Activated T-helper 9 cell treated with anti-CD3 and anti-CD28 coated beads, Interleukin-2, amount 50 U/mL, for 16 hours (primary cell): Measurements from ENCODE around the gene CSNK1D.

ENCODE experiments used
- DNase-seq: peaks from one replicate; pipeline ENCODE4 v3.0.0-alpha.2; 2020; ENCODE audit warnings: low read depth

Gene CSNK1D

DNA sequence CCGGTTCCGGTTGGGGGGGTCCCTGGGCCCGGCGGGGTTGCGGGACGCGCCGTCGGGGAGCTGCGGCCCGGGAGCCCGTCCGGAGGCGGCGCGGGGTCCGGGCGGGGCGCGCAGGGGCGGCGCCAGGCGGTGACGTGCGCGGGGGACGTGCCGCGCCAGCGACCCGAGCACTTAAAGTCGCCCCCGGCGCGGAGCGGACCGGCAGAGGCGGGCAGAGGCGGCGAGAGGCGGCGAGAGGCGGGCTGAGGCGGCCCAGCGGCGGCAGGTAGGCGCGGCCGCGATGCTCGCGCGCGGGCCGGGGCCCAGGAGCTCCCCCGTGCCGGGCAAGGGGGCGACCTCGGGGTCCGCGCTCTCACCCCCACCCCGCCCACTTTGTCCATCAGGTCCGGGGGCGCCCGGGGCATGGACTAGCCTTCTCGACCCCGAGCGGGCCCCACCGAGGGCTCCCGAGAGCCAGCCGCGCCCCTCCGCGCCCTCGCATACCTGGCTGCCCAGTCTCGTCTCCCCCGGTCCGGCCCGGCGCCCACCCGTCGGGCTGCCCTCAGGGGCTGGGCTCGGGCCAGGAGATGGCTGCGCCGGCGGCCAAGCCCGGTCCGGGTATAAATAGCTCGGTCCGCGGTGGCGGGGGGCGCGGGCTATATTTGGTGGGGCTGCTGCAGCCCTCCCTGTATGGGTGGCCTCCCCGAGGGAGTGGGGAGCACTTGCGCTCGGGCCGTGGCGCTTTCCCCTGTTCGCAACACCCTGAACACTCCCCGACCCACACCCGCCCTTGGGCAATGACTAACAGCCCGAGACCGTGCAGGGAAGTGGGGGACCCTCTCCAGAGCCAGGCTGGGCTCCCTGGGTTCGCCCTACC, 44.4 kb downstream of the CSNK1D start, which contains the start of gene SLC16A3:
Gene SLC16A3, plus strand, starts transcription at position 201 of the 856 bp plus-strand sequence. CDS start 6,967 bp downstream, outside the sequence.
- peak; percentile 53 for DNase-seq

- DNase-seq: peak; percentile 49
Measured at GRCh38 chr17:82228278-82228841, 45.1 kb downstream of the CSNK1D start.

- no peak for DNase-seq
Measured at GRCh38 chr17:82227629-82228277, 45.7 kb downstream of the CSNK1D start.

- no peak for DNase-seq
Measured at GRCh38 chr17:82226809-82227628, 46.5 kb downstream of the CSNK1D start.

- no peak for DNase-seq
Measured at GRCh38 chr17:82226146-82226808, 47.2 kb downstream of the CSNK1D start.

DNA sequence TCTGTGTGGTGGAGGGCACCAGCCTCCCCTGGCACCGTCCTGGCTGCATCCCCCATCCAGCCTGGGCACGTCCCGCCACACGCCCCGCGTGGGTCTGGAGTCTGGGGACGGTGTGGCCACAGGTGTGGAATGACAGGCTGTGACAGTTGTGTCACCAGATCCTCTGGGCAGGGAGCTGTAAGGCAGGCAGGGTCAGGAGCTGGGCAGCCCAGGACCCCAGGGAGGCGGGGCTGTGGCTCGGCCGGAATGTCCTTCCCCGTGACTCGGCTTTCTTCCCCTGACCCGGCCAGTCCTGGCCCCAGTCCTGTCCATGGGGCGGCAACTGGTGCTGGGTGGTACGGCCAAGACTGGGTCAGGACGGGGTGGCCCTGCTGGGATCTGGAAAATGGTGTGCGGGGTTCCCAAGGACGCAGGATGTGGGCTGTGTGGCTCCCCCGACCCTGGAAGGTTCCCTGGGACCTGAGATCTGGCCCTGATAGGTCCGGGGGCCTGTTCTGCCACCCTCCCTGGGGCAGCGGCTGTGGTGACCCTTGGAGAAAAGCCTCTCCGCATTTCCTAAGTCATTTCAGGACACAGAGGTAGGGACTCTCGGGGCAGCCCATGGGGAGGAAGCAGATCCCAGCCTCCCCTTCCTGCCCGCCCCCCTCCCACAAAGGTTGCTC, 48.0 kb downstream of the CSNK1D start:
- no peak for DNase-seq

DNA sequence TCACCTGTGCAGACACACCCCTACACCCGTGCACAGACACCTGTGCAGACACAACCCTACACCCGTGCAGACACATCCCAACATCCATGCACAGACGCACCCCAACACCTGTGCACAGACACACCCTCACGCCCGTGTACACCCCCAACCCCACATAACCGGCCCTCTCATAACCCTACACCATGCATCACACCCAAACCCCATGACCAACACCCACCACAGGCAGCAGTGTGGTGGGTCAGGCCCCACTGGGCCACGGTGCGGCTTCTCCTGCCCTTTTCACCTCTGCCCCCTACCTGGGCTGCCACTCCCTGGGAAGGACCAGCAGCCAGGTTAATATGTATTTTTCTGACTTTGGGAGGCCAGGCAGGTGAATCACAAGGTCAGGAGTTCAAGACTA, 48.8 kb downstream of the CSNK1D start:
- DNase-seq: no peak

DNA sequence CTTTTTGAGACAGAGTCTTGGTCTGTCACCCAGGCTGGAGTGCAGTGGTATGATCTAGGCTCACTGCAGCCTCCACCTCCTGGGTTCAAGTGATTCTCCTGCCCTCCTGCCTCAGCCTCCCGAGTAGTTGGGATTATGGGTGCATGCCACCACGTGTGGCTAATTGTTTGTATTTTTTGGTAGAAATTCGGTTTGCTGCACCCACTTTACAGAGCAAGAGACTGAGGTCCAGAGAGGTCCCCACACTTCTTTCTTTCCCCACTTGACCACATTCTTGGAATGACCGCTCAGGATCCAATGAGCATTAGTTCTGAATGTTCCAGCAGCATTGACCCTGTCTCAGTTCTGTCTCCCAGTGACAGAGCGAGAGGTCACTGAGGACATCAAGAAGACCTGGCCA, 50.0 kb downstream of the CSNK1D start:
- DNase-seq: no peak

DNA sequence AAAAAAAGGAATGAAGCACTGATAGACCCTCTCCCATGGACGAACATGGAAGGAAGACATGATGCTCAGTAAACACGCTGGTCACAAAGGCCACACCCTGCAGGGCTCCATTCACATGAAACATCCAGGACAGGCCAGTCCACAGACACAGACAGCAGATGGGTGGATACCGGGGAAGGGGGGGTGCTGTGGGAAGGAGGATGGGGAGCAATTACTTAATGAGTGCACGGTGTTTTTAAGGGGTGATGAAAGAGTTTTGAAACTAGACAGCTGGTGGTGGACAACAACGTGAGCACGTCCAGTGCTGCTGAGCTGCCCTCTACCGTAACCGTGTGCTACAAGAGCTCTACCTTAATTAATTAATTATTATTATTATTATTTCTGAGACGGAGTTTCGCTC, 50.7 kb downstream of the CSNK1D start:
- no peak for DNase-seq

- DNase-seq: no peak
Measured at GRCh38 chr17:82221341-82221902, 52.1 kb downstream of the CSNK1D start.

DNA sequence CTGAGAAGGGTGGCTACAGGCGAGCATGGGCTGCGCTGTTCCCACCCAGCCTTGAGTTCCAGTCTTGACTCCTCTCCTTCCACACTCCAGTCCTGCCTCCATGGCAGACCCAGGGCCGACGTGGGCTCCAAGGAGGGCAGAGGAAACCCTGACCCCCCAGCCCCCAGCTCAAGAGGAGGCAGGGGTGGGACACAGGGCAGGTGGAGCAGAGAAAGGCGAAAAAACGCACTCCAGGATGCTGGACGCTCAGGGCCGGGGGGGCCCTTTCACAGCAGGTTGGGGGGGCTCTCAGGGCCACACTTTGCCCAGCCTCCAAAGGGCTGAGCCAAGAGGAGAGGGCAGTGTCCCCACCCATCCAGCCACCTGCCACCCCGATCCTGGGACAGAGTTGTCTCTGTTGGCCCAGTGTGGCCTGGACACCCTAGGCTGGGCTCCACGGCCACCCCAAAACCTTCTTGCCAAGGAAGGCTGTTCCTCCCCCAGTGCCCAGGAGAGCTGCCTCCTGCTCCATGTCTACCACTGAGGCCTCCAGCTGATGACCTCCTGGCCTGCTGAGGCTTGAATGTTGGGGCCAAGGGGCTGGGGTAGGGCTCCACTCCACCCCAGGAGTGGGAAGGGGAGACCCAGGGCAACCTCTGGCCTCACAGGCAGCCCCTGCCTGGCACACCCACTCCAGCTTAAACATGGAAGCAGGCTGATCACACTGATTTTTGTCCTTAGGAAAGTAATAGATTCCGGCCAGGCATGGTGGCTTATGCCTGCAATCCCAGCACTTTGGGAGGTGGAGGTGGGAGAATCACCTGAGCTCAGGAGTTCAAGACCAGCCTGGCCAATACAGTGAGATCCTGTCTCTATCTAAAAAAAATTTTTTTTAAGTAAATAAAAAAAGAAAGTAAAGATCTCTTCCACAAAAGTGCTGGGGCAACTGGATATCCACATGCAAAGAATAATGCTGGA, 53.5 kb downstream of the CSNK1D start:
- no peak for DNase-seq

GRCh38 chr17:82219083-82219482, 54.4 kb downstream of the CSNK1D start:
- DNase-seq: no peak

GRCh38 chr17:82218349-82219075, 55.0 kb downstream of the CSNK1D start:
- no peak for DNase-seq

- DNase-seq: no peak
Measured at GRCh38 chr17:82217530-82218204, 55.8 kb downstream of the CSNK1D start.

DNA sequence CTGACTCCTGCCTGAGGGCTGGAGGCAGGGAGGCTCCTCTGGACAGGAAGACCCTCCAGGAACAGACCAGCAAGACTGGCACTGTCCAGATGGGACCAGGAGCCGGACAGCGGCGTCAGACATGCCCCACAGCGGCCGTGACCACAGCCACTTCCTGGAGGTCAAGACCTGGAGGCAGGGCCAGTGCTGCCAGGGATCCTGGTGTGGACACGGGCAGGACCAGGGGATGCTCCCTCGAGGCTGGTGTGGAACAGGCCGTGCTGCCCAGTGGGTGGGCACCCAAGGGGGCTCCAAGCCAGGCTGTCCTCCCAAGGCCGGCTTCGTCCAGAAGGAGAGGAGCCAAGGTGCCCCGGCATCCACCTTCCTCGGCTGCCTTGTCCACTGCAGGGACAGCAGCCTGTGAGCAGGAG, 56.4 kb downstream of the CSNK1D start:
- no peak for DNase-seq

DNA sequence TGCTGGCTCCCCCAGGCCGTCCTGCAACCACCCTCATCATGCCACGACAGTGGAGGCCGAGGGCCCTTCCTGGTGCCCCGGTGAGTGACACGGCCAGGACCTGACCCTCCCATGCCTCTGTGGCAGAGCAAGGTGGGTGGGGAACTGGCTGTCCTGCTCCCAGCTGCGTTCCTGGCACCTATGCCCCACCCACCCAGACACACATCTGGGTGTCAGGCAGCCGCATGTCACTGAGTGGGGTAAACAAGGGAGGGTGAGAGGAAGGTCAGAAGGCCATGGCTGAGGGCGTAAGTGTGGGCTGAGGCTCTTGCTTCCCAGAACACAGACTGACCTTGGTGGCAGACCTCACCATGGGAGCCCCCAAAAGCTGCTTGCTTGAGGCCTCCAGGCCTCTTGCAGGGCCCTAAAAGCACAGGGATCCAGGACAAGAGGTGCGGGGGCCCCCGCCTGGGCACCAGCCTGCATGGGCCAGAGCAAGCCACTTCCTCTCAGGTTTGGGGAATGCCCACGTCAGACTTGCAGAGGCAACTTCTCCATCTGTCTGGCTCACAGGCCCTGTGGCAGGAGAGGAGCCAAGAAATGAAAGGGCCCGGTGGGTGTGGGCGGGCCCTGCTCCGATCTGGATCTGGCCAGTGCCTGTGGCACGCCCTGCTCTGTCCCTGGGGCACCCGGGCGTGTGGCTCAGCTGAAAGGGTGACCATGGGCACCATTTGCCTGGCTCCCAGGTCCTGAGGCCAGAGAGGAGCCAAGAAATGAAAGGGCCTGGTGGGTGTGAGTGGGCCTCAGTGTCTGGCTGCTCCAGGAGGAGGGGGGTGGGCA, 57.0 kb downstream of the CSNK1D start:
- no peak for DNase-seq

GRCh38 chr17:82215972-82216300, 57.6 kb downstream of the CSNK1D start:
- DNase-seq: no peak
